HepG2 (cell line): Measurements from ENCODE around the gene AGAP3. TPM values are rescaled to one million over a fixed set of nuclear protein-coding genes. Genes with fewer than 3 reads are reported as not detected.

Source experiments
- AGO2 ChIP-seq: fragments of 200-400 bp; formaldehyde crosslinking; optimal IDR thresholded peaks from 2 replicates; pipeline ENCODE3; 2017; ENCODE audit warnings: mild to moderate bottlenecking, low read depth, low read length, moderate library complexity
- ARNT2 ChIP-seq: sonication (generic); formaldehyde crosslinking; IDR thresholded peaks from 2 replicates; pipeline ENCODE4 v1.8.0; 2022; ENCODE audit warnings: mild to moderate bottlenecking, low read depth, missing genetic modification reagents, moderate library complexity
- ASH2L ChIP-seq: fragments of 300-600, 200-600 bp; sonication (generic); IDR thresholded peaks from 2 replicates; pipeline ENCODE4 v1.7.0; 2017; ENCODE audit warnings: low read depth, mild to moderate bottlenecking, moderate library complexity, mixed read lengths, low read length; ENCODE audit not compliant: insufficient read length
- BCL6 ChIP-seq: IDR thresholded peaks from 2 replicates; pipeline ENCODE4 v1.6.1; 2016; ENCODE audit warnings: missing genetic modification reagents, missing compliant biosample characterization
- KLF9 ChIP-seq: IDR thresholded peaks from 2 replicates; pipeline ENCODE4 v1.6.1; 2016; ENCODE audit warnings: low read depth
- SPEN ChIP-seq: sonication (generic); formaldehyde crosslinking; IDR thresholded peaks from 2 replicates; pipeline ENCODE4 v1.5.1; 2020; ENCODE audit warnings: low read depth, mild to moderate bottlenecking, missing genetic modification reagents
- TOE1 ChIP-seq: sonication (generic); formaldehyde crosslinking; IDR thresholded peaks from 2 replicates; pipeline ENCODE4 v1.4.0; 2020; ENCODE audit warnings: mild to moderate bottlenecking, missing genetic modification reagents
- ZNF251 ChIP-seq: sonication (generic); formaldehyde crosslinking; IDR thresholded peaks from 2 replicates; pipeline ENCODE4 v1.9.0; 2021; ENCODE audit warnings: mild to moderate bottlenecking, missing genetic modification reagents
- ZNF33B ChIP-seq: sonication (generic); formaldehyde crosslinking; IDR thresholded peaks from 2 replicates; pipeline ENCODE4 v1.5.1; 2020; ENCODE audit warnings: mild to moderate bottlenecking, missing genetic modification reagents
- ZNF496 ChIP-seq: sonication (generic); formaldehyde crosslinking; IDR thresholded peaks from 2 replicates; pipeline ENCODE4 v1.8.1; 2023; ENCODE audit warnings: mild to moderate bottlenecking, moderate library complexity, missing genetic modification reagents; ENCODE audit not compliant: insufficient replicate concordance
- ZNF549 ChIP-seq: sonication (generic); formaldehyde crosslinking; IDR thresholded peaks from 2 replicates; pipeline ENCODE4 v1.5.0; 2020; ENCODE audit warnings: missing genetic modification reagents
- ZNF724P ChIP-seq: sonication (generic); formaldehyde crosslinking; IDR thresholded peaks from 2 replicates; pipeline ENCODE4 v1.8.0; 2022; ENCODE audit warnings: missing genetic modification reagents, borderline replicate concordance
- ZNF780A ChIP-seq: sonication (generic); formaldehyde crosslinking; IDR thresholded peaks from 2 replicates; pipeline ENCODE4 v1.8.0; 2022; ENCODE audit warnings: mild to moderate bottlenecking, missing genetic modification reagents, moderate library complexity
- ZNF839 ChIP-seq: sonication (generic); formaldehyde crosslinking; IDR thresholded peaks from 2 replicates; pipeline ENCODE4 v1.4.0; 2020; ENCODE audit warnings: missing genetic modification reagents, mild to moderate bottlenecking, borderline replicate concordance
- polyA plus RNA-seq, 8 experiments: library from polyadenylated mRNA; depleted of rRNA in 3 of 8; stranded (reverse) in 7 of 8; unstranded in 1 of 8; fragments of >200 nt; fragmentation: Illumina TruSeq in 4 of 8; extraction: Trizol in 4 of 8; gene quantifications; 2 replicates each; pipeline versions ENCODE4 v1.2.1 to v1.2.3, GENCODE V29; 2011 to 2016; ENCODE audit warnings: low read depth in 4 of 8, missing spikeins in 1 of 8, mixed read lengths in 1 of 8; ENCODE audit not compliant: insufficient read depth in 1 of 8
- total RNA-seq, 5 experiments: library from RNA; depleted of rRNA; stranded (reverse); fragments of >200 nt; fragmentation: Illumina TruSeq; extraction: Trizol; gene quantifications; 2 replicates each; pipeline ENCODE4 v1.2.3, GENCODE V29; 2016; ENCODE audit warnings: low read depth in 1 of 5
- TF ChIP-seq, protein P1 (sequence below): sonication (generic); formaldehyde crosslinking; IDR thresholded peaks from 2 replicates; pipeline ENCODE4 v1.5.0; 2020; ENCODE audit warnings: missing genetic modification reagents, mild to moderate bottlenecking, borderline replicate concordance
- TF ChIP-seq, protein P2 (sequence below): sonication (generic); formaldehyde crosslinking; IDR thresholded peaks from 2 replicates; pipeline ENCODE4 v1.8.1; 2023; ENCODE audit warnings: missing genetic modification reagents, mild to moderate bottlenecking, borderline replicate concordance
- TF ChIP-seq, protein P3 (sequence below), 2 experiments: IDR thresholded peaks; 2 replicates each; pipeline ENCODE4 v1.6.1; 2011 to 2012; ENCODE audit warnings: low read length in 2 of 2, borderline replicate concordance in 1 of 2, low read depth in 1 of 2, mild to moderate bottlenecking in 1 of 2, moderate library complexity in 1 of 2
- TF ChIP-seq, protein P4 (sequence below): sonication (generic); formaldehyde crosslinking; IDR thresholded peaks from 2 replicates; pipeline ENCODE4 v1.4.0; 2020; ENCODE audit warnings: missing genetic modification reagents, borderline replicate concordance

AGAP3 gene
- total and polyA plus RNA-seq, 2 of the 13 experiments (the other 11 are each of a cell fraction or from before 2014, with no cell fraction given) = 31.3 to 61.4 TPM

DNA sequence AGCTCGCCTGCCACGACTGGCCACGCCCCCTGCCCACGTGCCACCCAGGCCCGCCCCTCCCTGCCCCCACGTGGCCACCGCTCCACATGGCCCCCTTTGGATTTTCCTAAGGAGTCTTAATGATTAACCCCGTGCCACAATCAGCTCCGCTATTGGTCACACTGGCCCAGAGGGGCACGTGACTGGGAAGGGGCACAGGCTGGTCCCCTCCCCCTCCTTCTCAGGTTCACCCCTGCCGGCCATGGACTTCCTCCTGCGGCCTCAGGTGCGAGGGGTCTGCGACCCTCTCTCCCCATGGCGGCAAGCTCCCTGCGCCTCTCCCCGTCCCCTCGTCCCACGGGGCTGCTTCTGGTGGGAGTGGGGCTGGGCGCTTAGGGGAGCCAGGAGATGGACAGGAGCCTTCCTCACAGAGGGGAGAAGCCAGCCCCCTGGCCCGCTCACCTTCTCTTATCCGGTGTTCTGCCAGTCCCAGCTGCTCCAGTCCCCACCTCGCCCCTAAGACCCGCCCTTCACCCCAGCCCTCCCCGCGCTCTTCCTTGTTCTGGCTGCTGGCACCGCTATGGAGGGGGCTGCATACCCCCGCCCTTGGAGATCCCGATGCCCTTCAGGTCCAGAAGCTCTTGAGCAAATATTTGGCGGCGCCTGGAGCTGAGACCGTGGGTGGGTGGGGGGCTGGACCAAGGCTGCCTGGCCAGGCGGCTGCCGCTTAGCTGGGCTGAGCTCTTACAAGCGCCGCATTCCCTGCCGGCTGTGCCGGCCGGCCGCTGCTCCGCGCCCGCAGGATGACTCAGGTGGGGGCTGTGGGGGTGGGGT is 23.7 kb upstream of the AGAP3 start (continued):
- TF ChIP-seq ZNF839 (CRISPR knock-in tag) (no peak), AGO2 (peak; percentile 85), ZNF780A (CRISPR knock-in tag) (no peak; the same call in 1 of the 2 replicates), ZNF496 (CRISPR knock-in tag) (no peak), TOE1 (no peak), ARNT2 (CRISPR knock-in tag) (peak; percentile 53; the same call in 1 of the 2 replicates), ZNF549 (no peak), BCL6 (CRISPR knock-in tag) (no peak; the same call in 1 of the 2 replicates), KLF9 (no peak), ZNF724P (CRISPR knock-in tag) (0 out of 2 replicates have a peak, but pooled peaks have one; percentile 26), ASH2L (peak; percentile 67), ZNF33B (no peak), SPEN (peak; percentile 16; the same call in 1 of the 2 replicates), ZNF251 (CRISPR knock-in tag) (no peak)
- TF ChIP-seq, protein P1, sequence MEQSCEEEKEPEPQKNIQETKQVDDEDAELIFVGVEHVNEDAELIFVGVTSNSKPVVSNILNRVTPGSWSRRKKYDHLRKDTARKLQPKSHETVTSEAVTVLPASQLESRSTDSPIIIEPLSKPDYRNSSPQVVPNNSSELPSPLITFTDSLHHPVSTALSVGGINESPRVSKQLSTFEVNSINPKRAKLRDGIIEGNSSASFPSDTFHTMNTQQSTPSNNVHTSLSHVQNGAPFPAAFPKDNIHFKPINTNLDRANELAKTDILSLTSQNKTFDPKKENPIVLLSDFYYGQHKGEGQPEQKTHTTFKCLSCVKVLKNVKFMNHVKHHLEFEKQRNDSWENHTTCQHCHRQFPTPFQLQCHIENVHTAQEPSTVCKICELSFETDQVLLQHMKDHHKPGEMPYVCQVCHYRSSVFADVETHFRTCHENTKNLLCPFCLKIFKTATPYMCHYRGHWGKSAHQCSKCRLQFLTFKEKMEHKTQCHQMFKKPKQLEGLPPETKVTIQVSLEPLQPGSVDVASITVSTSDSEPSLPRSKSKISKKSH (CRISPR knock-in tag) = no peak
- TF ChIP-seq, protein P2, sequence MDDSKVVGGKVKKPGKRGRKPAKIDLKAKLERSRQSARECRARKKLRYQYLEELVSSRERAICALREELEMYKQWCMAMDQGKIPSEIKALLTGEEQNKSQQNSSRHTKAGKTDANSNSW (CRISPR knock-in tag) = no peak
- TF ChIP-seq, protein P3, sequence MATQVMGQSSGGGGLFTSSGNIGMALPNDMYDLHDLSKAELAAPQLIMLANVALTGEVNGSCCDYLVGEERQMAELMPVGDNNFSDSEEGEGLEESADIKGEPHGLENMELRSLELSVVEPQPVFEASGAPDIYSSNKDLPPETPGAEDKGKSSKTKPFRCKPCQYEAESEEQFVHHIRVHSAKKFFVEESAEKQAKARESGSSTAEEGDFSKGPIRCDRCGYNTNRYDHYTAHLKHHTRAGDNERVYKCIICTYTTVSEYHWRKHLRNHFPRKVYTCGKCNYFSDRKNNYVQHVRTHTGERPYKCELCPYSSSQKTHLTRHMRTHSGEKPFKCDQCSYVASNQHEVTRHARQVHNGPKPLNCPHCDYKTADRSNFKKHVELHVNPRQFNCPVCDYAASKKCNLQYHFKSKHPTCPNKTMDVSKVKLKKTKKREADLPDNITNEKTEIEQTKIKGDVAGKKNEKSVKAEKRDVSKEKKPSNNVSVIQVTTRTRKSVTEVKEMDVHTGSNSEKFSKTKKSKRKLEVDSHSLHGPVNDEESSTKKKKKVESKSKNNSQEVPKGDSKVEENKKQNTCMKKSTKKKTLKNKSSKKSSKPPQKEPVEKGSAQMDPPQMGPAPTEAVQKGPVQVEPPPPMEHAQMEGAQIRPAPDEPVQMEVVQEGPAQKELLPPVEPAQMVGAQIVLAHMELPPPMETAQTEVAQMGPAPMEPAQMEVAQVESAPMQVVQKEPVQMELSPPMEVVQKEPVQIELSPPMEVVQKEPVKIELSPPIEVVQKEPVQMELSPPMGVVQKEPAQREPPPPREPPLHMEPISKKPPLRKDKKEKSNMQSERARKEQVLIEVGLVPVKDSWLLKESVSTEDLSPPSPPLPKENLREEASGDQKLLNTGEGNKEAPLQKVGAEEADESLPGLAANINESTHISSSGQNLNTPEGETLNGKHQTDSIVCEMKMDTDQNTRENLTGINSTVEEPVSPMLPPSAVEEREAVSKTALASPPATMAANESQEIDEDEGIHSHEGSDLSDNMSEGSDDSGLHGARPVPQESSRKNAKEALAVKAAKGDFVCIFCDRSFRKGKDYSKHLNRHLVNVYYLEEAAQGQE (IDR thresholded peaks at IDR 0.05; ENCODE audit: borderline replicate concordance in 1 of 2, low read depth in 1 of 2, low read length in 2 of 2) = no peak
- TF ChIP-seq, protein P4, sequence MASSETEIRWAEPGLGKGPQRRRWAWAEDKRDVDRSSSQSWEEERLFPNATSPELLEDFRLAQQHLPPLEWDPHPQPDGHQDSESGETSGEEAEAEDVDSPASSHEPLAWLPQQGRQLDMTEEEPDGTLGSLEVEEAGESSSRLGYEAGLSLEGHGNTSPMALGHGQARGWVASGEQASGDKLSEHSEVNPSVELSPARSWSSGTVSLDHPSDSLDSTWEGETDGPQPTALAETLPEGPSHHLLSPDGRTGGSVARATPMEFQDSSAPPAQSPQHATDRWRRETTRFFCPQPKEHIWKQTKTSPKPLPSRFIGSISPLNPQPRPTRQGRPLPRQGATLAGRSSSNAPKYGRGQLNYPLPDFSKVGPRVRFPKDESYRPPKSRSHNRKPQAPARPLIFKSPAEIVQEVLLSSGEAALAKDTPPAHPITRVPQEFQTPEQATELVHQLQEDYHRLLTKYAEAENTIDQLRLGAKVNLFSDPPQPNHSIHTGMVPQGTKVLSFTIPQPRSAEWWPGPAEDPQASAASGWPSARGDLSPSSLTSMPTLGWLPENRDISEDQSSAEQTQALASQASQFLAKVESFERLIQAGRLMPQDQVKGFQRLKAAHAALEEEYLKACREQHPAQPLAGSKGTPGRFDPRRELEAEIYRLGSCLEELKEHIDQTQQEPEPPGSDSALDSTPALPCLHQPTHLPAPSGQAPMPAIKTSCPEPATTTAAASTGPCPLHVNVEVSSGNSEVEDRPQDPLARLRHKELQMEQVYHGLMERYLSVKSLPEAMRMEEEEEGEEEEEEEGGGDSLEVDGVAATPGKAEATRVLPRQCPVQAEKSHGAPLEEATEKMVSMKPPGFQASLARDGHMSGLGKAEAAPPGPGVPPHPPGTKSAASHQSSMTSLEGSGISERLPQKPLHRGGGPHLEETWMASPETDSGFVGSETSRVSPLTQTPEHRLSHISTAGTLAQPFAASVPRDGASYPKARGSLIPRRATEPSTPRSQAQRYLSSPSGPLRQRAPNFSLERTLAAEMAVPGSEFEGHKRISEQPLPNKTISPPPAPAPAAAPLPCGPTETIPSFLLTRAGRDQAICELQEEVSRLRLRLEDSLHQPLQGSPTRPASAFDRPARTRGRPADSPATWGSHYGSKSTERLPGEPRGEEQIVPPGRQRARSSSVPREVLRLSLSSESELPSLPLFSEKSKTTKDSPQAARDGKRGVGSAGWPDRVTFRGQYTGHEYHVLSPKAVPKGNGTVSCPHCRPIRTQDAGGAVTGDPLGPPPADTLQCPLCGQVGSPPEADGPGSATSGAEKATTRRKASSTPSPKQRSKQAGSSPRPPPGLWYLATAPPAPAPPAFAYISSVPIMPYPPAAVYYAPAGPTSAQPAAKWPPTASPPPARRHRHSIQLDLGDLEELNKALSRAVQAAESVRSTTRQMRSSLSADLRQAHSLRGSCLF (CRISPR knock-in tag) = no peak
